WTC11 (cell line): ENCODE results near the gene CCDC88B. TPM values are rescaled to one million over a fixed set of nuclear protein-coding genes. Genes with fewer than 3 reads are reported as not detected.

ENCODE experiments used
- ATAC-seq: fragments of 200-7000 bp; cut with Tn5 transposase; 2 replicates; pipeline ENCODE4 v1.10.0; 2021; ENCODE audit warnings: mild to moderate bottlenecking, moderate library complexity
- CTCF ChIA-PET: fragments of 300-600 bp; sonication (Branson Sonifier 250); formaldehyde crosslinking; loops from one replicate; lab custom pipeline; 2021; ENCODE audit warnings: antibody characterized with exemption; lab: Charles Lee
- POLR2A ChIA-PET: fragments of 350-600 bp; sonication (Branson Sonifier 250); formaldehyde crosslinking; loops from one replicate; lab custom pipeline; 2021; ENCODE audit warnings: antibody characterized with exemption; lab: Charles Lee
- DNase-seq: peaks from one replicate; pipeline ENCODE4 v3.0.0; 2021; ENCODE audit warnings: low spot score
- H3K27ac Mint-ChIP-seq: 2 replicates; pipeline ENCODE4 v1.8.0; 2021; ENCODE audit warnings: mixed read lengths
- H3K27me3 Mint-ChIP-seq: 2 replicates; pipeline ENCODE4 v1.8.0; 2021; ENCODE audit warnings: low read depth, mild to moderate bottlenecking, moderate library complexity, mixed read lengths
- H3K36me3 Mint-ChIP-seq: 2 replicates; pipeline ENCODE4 v1.8.0; 2021; ENCODE audit warnings: mixed read lengths
- H3K4me1 Mint-ChIP-seq: 2 replicates; pipeline ENCODE4 v1.8.0; 2022; ENCODE audit warnings: mixed read lengths
- H3K4me3 Mint-ChIP-seq: 2 replicates; pipeline ENCODE4 v1.8.0; 2021; ENCODE audit warnings: mild to moderate bottlenecking, moderate library complexity, mixed read lengths
- H3K9me3 Mint-ChIP-seq: 2 replicates; pipeline ENCODE4 v1.8.0; 2021; ENCODE audit warnings: mixed read lengths
- ATF1 ChIP-seq: sonication (generic); formaldehyde crosslinking; IDR thresholded peaks from 2 replicates; pipeline ENCODE4 v1.8.1; 2023; ENCODE audit warnings: mild to moderate bottlenecking, moderate library complexity, missing genetic modification reagents
- ATF2 ChIP-seq: sonication (generic); formaldehyde crosslinking; IDR thresholded peaks from 2 replicates; pipeline ENCODE4 v1.8.1; 2022; ENCODE audit warnings: low read depth, missing genetic modification reagents, borderline replicate concordance
- CDX4 ChIP-seq: fragments of 250-450 bp; sonication (Bioruptor Pico); IDR thresholded peaks from 2 replicates; pipeline ENCODE4 v1.9.0; 2021; ENCODE audit warnings: moderate library complexity, mild to moderate bottlenecking, inconsistent platforms, borderline replicate concordance
- CTCF ChIP-seq: fragments of 200-600 bp; IDR thresholded peaks from 2 replicates; pipeline ENCODE4 v1.8.0; 2022; ENCODE audit warnings: antibody characterized with exemption
- EMX1 ChIP-seq: fragments of 250-450 bp; sonication (Bioruptor Pico); IDR thresholded peaks from 2 replicates; pipeline ENCODE4 v1.8.0; 2021; ENCODE audit warnings: mild to moderate bottlenecking
- FOXJ3 ChIP-seq: sonication (generic); formaldehyde crosslinking; IDR thresholded peaks from 2 replicates; pipeline ENCODE4 v1.9.0; 2021; ENCODE audit warnings: missing genetic modification reagents, mild to moderate bottlenecking, borderline replicate concordance
- FOXK1 ChIP-seq: sonication (generic); formaldehyde crosslinking; IDR thresholded peaks from 2 replicates; pipeline ENCODE4 v1.8.0; 2022; ENCODE audit warnings: mild to moderate bottlenecking, moderate library complexity, missing genetic modification reagents
- GRHL2 ChIP-seq: fragments of 250-450 bp; sonication (Bioruptor Pico); IDR thresholded peaks from 2 replicates; pipeline ENCODE4 v1.8.0; 2022; ENCODE audit warnings: mild to moderate bottlenecking, moderate library complexity; ENCODE audit not compliant: insufficient replicate concordance, severe bottlenecking
- GTF2I ChIP-seq: fragments of 250-450 bp; sonication (Bioruptor Pico); conservative IDR thresholded peaks from 2 replicates; pipeline ENCODE4 v1.4.0; 2021; ENCODE audit warnings: mild to moderate bottlenecking
- IRF2 ChIP-seq: sonication (generic); formaldehyde crosslinking; IDR thresholded peaks from 2 replicates; pipeline ENCODE4 v1.8.0; 2022; ENCODE audit warnings: low read depth, missing genetic modification reagents, borderline replicate concordance
- JAZF1 ChIP-seq: fragments of 250-450 bp; sonication (Bioruptor Pico); IDR thresholded peaks from 2 replicates; pipeline ENCODE4 v1.9.0; 2021; ENCODE audit warnings: moderate library complexity, mild to moderate bottlenecking, inconsistent platforms
- JUN ChIP-seq: sonication (generic); formaldehyde crosslinking; IDR thresholded peaks from 2 replicates; pipeline ENCODE4 v1.8.0; 2023; ENCODE audit warnings: mild to moderate bottlenecking, missing genetic modification reagents
- MXD4 ChIP-seq: fragments of 250-450 bp; sonication (Bioruptor Pico); IDR thresholded peaks from 2 replicates; pipeline ENCODE4 v1.8.0; 2021; ENCODE audit warnings: mild to moderate bottlenecking, moderate library complexity, borderline replicate concordance
- MYBL2 ChIP-seq: sonication (generic); formaldehyde crosslinking; IDR thresholded peaks from 2 replicates; pipeline ENCODE4 v1.8.1; 2023; ENCODE audit warnings: mild to moderate bottlenecking, moderate library complexity, missing genetic modification reagents
- NR1H2 ChIP-seq: sonication (generic); formaldehyde crosslinking; IDR thresholded peaks from 2 replicates; pipeline ENCODE4 v1.9.0; 2021; ENCODE audit warnings: mild to moderate bottlenecking, moderate library complexity, missing genetic modification reagents
- NR3C1 ChIP-seq: sonication (generic); formaldehyde crosslinking; conservative IDR thresholded peaks from 2 replicates; pipeline ENCODE4 v1.8.1; 2023; ENCODE audit warnings: low read depth, mild to moderate bottlenecking, missing genetic modification reagents
- PRRX2 ChIP-seq: fragments of 250-450 bp; sonication (Bioruptor Pico); IDR thresholded peaks from 2 replicates; pipeline ENCODE4 v1.8.0; 2021; ENCODE audit warnings: mild to moderate bottlenecking
- SMAD4 ChIP-seq: sonication (generic); formaldehyde crosslinking; IDR thresholded peaks from 2 replicates; pipeline ENCODE4 v1.8.0; 2022; ENCODE audit warnings: mild to moderate bottlenecking, missing genetic modification reagents
- SOX15 ChIP-seq: fragments of 250-450 bp; sonication (Bioruptor Pico); IDR thresholded peaks from 2 replicates; pipeline ENCODE4 v1.9.0; 2021; ENCODE audit warnings: mild to moderate bottlenecking
- USF2 ChIP-seq: sonication (generic); formaldehyde crosslinking; IDR thresholded peaks from 2 replicates; pipeline ENCODE4 v1.8.1; 2023; ENCODE audit warnings: mild to moderate bottlenecking, missing genetic modification reagents, moderate library complexity
- ZNF219 ChIP-seq: sonication (generic); formaldehyde crosslinking; IDR thresholded peaks from 2 replicates; pipeline ENCODE4 v1.8.0; 2023; ENCODE audit warnings: missing genetic modification reagents, mild to moderate bottlenecking, borderline replicate concordance
- ZNF281 ChIP-seq: sonication (generic); formaldehyde crosslinking; IDR thresholded peaks from 2 replicates; pipeline ENCODE4 v1.8.0; 2023; ENCODE audit warnings: mild to moderate bottlenecking, missing genetic modification reagents
- ZNF396 ChIP-seq: fragments of 250-450 bp; sonication (Bioruptor Pico); IDR thresholded peaks from 2 replicates; pipeline ENCODE4 v1.8.0; 2021; ENCODE audit warnings: mild to moderate bottlenecking, moderate library complexity, borderline replicate concordance
- ZNF416 ChIP-seq: fragments of 250-450 bp; sonication (Bioruptor Pico); IDR thresholded peaks from 2 replicates; pipeline ENCODE4 v1.9.0; 2021; ENCODE audit warnings: mild to moderate bottlenecking, inconsistent platforms
- ZNF425 ChIP-seq: fragments of 250-450 bp; sonication (Bioruptor Pico); conservative IDR thresholded peaks from 2 replicates; pipeline ENCODE4 v1.9.0; 2021; ENCODE audit warnings: mild to moderate bottlenecking
- ZNF671 ChIP-seq: fragments of 250-450 bp; sonication (Bioruptor Pico); IDR thresholded peaks from 2 replicates; pipeline ENCODE4 v1.8.0; 2021; ENCODE audit warnings: mild to moderate bottlenecking
- ZSCAN18 ChIP-seq: fragments of 250-450 bp; sonication (Bioruptor Pico); IDR thresholded peaks from 2 replicates; pipeline ENCODE4 v2.1.2; 2022; ENCODE audit warnings: mild to moderate bottlenecking, moderate library complexity
- total RNA-seq: library from RNA; stranded (reverse); gene quantifications from 3 replicates; pipeline ENCODE4 v1.2.3, GENCODE V29; 2021

CCDC88B gene
- total RNA-seq, 1 experiment from 2014 or later: 17.0 TPM

- TF ChIP-seq ZNF281 (CRISPR knock-in tag): no peak
- TF ChIP-seq MXD4 (CRISPR knock-in tag): no peak
- no peak for TF ChIP-seq ATF2
- TF ChIP-seq IRF2: no peak
- no peak for TF ChIP-seq CDX4
- TF ChIP-seq ZNF396 (CRISPR knock-in tag): no peak
- TF ChIP-seq ZNF416 (CRISPR knock-in tag): no peak
Observed at GRCh38 chr11:64381350-64381749, 41.3 kb downstream of the CCDC88B start (continued).

- ChIA-PET CTCF (no interaction called here), POLR2A (no interaction called here)
- H3K27me3 Mint-ChIP-seq: peaks cover 12% of the 10 kb centered on the region
Observed at GRCh38 chr11:64382047-64382446, 42.0 kb downstream of the CCDC88B start.

GRCh38 chr11:64382586-64382985 lies 42.6 kb downstream of the CCDC88B start:
- H3K4me3 Mint-ChIP-seq: no peak overlapping the region
- ChIA-PET CTCF (interaction anchor here (1.6 kb wide), 1 partner anchor 28 kb away, joined by 7 read pairs; no protein-coding TSS in a partner anchor), POLR2A (no interaction called here)
- TF ChIP-seq NR1H2 (CRISPR knock-in tag): no peak
- TF ChIP-seq ZSCAN18 (CRISPR knock-in tag): no peak
- no peak for TF ChIP-seq CTCF
- no peak for TF ChIP-seq ZNF671 (CRISPR knock-in tag)
- TF ChIP-seq ZNF425 (CRISPR knock-in tag): no peak
- TF ChIP-seq GRHL2 (CRISPR knock-in tag): no peak
- no peak for TF ChIP-seq JAZF1 (CRISPR knock-in tag)
- TF ChIP-seq JUN (CRISPR knock-in tag): no peak
- TF ChIP-seq SOX15 (CRISPR knock-in tag): no peak
- TF ChIP-seq NR3C1 (CRISPR knock-in tag): no peak
- no peak for TF ChIP-seq GTF2I (CRISPR knock-in tag)
- TF ChIP-seq FOXK1 (CRISPR knock-in tag): no peak
- TF ChIP-seq PRRX2: no peak
- TF ChIP-seq ATF1: no peak

More at GRCh38 chr11:64382047-64382446, 42.0 kb downstream of the CCDC88B start:
- no peak overlapping the region for H3K27ac Mint-ChIP-seq
- TF ChIP-seq FOXJ3 (CRISPR knock-in tag) (no peak), JAZF1 (CRISPR knock-in tag) (no peak), EMX1 (CRISPR knock-in tag) (no peak), USF2 (CRISPR knock-in tag) (no peak), MYBL2 (CRISPR knock-in tag) (no peak), SMAD4 (CRISPR knock-in tag) (no peak), ZNF219 (CRISPR knock-in tag) (no peak)
- H3K36me3 Mint-ChIP-seq: no peaks in the 10 kb centered on the region
- H3K4me3 Mint-ChIP-seq: no peak overlapping the region
- peaks cover 3% of the 10 kb centered on the region for H3K4me1 Mint-ChIP-seq
- ATAC-seq (no peak), DNase-seq (no peak)
- H3K9me3 Mint-ChIP-seq: no peaks in the 10 kb centered on the region

More at GRCh38 chr11:64382586-64382985, 42.6 kb downstream of the CCDC88B start:
- Mint-ChIP-seq H3K27me3 (peaks cover 12% of the 10 kb centered on the region), H3K36me3 (no peaks in the 10 kb centered on the region), H3K9me3 (no peaks in the 10 kb centered on the region), H3K27ac (no peak overlapping the region), H3K4me1 (peaks cover 3% of the 10 kb centered on the region)
- DNase-seq (no peak), ATAC-seq (no peak)
